ENCODE results near the gene HELZ.
A peak's percentile ranks its signal among the peaks of the same experiment; 100 is the strongest.
"Not testable (repeated sequence)": the region's sequence is repeated elsewhere in the genome, so short reads cannot be mapped to it uniquely, and the experiment has no call there.

Gene HELZ

GRCh38 chr17:67224736-67225135 lies 20.3 kb downstream of the HELZ start:
- no peak for DNase-seq

- DNase-seq = no peak
These were observed 21.1 kb downstream of the HELZ start for GRCh38 chr17:67223924-67224323.

GRCh38 chr17:67221062-67221998 lies 23.7 kb downstream of the HELZ start:
- DNase-seq = peak; percentile 42

- no peak for DNase-seq
These were observed 26.5 kb downstream of the HELZ start for GRCh38 chr17:67218385-67218950.

- no peak for DNase-seq
These were observed 27.6 kb downstream of the HELZ start for GRCh38 chr17:67217446-67217845.

- no peak for DNase-seq
These were observed 28.2 kb downstream of the HELZ start for GRCh38 chr17:67216578-67217320.

- no peak for DNase-seq
These were observed 29.0 kb downstream of the HELZ start for GRCh38 chr17:67215991-67216421.

- DNase-seq = peak; percentile 29
These were observed 32.1 kb downstream of the HELZ start for GRCh38 chr17:67212714-67213417.

GRCh38 chr17:67212231-67212630 lies 32.8 kb downstream of the HELZ start:
- DNase-seq = no peak

GRCh38 chr17:67211742-67212141 lies 33.3 kb downstream of the HELZ start:
- no peak for DNase-seq

GRCh38 chr17:67210915-67211314 lies 34.1 kb downstream of the HELZ start:
- DNase-seq = no peak

- DNase-seq = no peak
These were observed 36.8 kb downstream of the HELZ start for GRCh38 chr17:67208232-67208631.

GRCh38 chr17:67203818-67204217 lies 41.2 kb downstream of the HELZ start:
- no peak for DNase-seq

- no peak for DNase-seq
These were observed 42.5 kb downstream of the HELZ start for GRCh38 chr17:67202503-67202902.

- no peak for DNase-seq
These were observed 44.2 kb downstream of the HELZ start for GRCh38 chr17:67200727-67201301.

GRCh38 chr17:67198131-67198530 lies 46.9 kb downstream of the HELZ start:
- DNase-seq = no peak

GRCh38 chr17:67197023-67197422 lies 48.0 kb downstream of the HELZ start:
- not testable (repeated sequence) for DNase-seq

- no peak for DNase-seq
These were observed 48.6 kb downstream of the HELZ start for GRCh38 chr17:67196422-67196821.

GRCh38 chr17:67194134-67194533 lies 50.9 kb downstream of the HELZ start:
- no peak for DNase-seq

- DNase-seq = no peak
These were observed 57.1 kb downstream of the HELZ start for GRCh38 chr17:67187927-67188326.

- no peak for DNase-seq
These were observed 58.2 kb downstream of the HELZ start for GRCh38 chr17:67186782-67187181.

- DNase-seq = no peak
These were observed 61.5 kb downstream of the HELZ start for GRCh38 chr17:67183531-67183930.

GRCh38 chr17:67181825-67182224 lies 63.2 kb downstream of the HELZ start:
- DNase-seq = no peak

Measured in GDM1 (cell line).